IPS-20b (cell line): Measurements from ENCODE around the gene GPR176.

Source experiments
- H3K27ac ChIP-seq: one replicate; pipeline ENCODE4 v1.5.1; 2013; ENCODE audit warnings: low read length
- H3K27me3 ChIP-seq: 2 replicates; pipeline ENCODE4 v1.6.1; 2013; ENCODE audit warnings: mild to moderate bottlenecking, low read length, inconsistent platforms; ENCODE audit not compliant: insufficient read depth
- H3K36me3 ChIP-seq: 2 replicates; pipeline ENCODE4 v1.6.1; 2013; ENCODE audit warnings: low read depth, mild to moderate bottlenecking, inconsistent platforms, low read length, moderate library complexity; ENCODE audit not compliant: insufficient read depth
- H3K4me1 ChIP-seq: 2 replicates; pipeline ENCODE4 v1.6.1; 2013; ENCODE audit warnings: mild to moderate bottlenecking, control low read depth, inconsistent platforms, low read length, moderate library complexity; ENCODE audit not compliant: insufficient read depth
- H3K4me3 ChIP-seq: 2 replicates; pipeline ENCODE4 v1.5.1; 2013; ENCODE audit warnings: mild to moderate bottlenecking, low read length, inconsistent platforms
- H3K9ac ChIP-seq: 2 replicates; pipeline ENCODE4 v1.6.1; 2013; ENCODE audit warnings: low read depth, mild to moderate bottlenecking, inconsistent platforms, low read length, moderate library complexity
- H3K9me3 ChIP-seq: 2 replicates; pipeline ENCODE4 v1.6.1; 2013; ENCODE audit warnings: mild to moderate bottlenecking, low read depth, low read length, inconsistent platforms; ENCODE audit not compliant: insufficient read depth

The GPR176 gene

GRCh38 chr15:39756806-39757522 is 163.1 kb downstream of the GPR176 start:
- Histone ChIP-seq H3K27me3 (no peaks in the 10 kb centered on the region), H3K27ac (no peak overlapping the region), H3K9ac (no peak overlapping the region), H3K9me3 (no peaks in the 10 kb centered on the region), H3K4me3 (no peak overlapping the region), H3K4me1 (no peaks in the 10 kb centered on the region), H3K36me3 (no peaks in the 10 kb centered on the region)

- H3K27me3 ChIP-seq, result no peaks in the 10 kb centered on the region
- H3K4me1 ChIP-seq, result no peaks in the 10 kb centered on the region
- H3K36me3 ChIP-seq, result no peaks in the 10 kb centered on the region
- H3K27ac ChIP-seq, result no peak overlapping the region
- H3K4me3 ChIP-seq, result no peak overlapping the region
- peaks cover 4% of the 10 kb centered on the region; the same call in 1 of the 2 replicates for H3K9me3 ChIP-seq
- no peak overlapping the region for H3K9ac ChIP-seq
These were observed 167.1 kb downstream of the GPR176 start for GRCh38 chr15:39752991-39753390.

- no peak overlapping the region for H3K9ac ChIP-seq
- no peak overlapping the region for H3K4me3 ChIP-seq
- H3K9me3 ChIP-seq, result peaks cover 4% of the 10 kb centered on the region; the same call in 1 of the 2 replicates
- H3K27me3 ChIP-seq, result no peaks in the 10 kb centered on the region
- H3K36me3 ChIP-seq, result no peaks in the 10 kb centered on the region
- H3K27ac ChIP-seq, result no peak overlapping the region
- no peaks in the 10 kb centered on the region for H3K4me1 ChIP-seq
These were observed 167.8 kb downstream of the GPR176 start for GRCh38 chr15:39752246-39752645.
